HepG2 (cell line): Measurements from ENCODE around the gene RIN3. TPM values are rescaled to one million over a fixed set of nuclear protein-coding genes. Genes with fewer than 3 reads are reported as not detected.

Experiments
- ATAC-seq: fragments of 200-7000 bp; cut with Tn5 transposase; 3 replicates; pipeline ENCODE4 v1.9.1; 2020; ENCODE audit warnings: mild to moderate bottlenecking, moderate library complexity
- BruUV-seq: library from RNA; stranded (reverse); fragments of 400-500 nt; replicated peaks from 2 replicates; lab custom pipeline; 2021; lab: Mats Ljungman, UMichigan
- CTCF ChIA-PET: fragments of 300-600 bp; formaldehyde crosslinking; extraction: SDS; loops from one replicate; lab custom pipeline; 2021; ENCODE audit warnings: low total read pairs, inconsistent platforms, low intra/inter-chr PET ratio; lab: Yijun Ruan, JAX
- POLR2A ChIA-PET: fragments of 350-600 bp; sonication (Branson Sonifier 250); formaldehyde crosslinking; loops from one replicate; lab custom pipeline; 2020; ENCODE audit warnings: antibody characterized with exemption, inconsistent platforms; lab: Yijun Ruan, JAX
- DNase-seq: peaks from one replicate; pipeline ENCODE4 v3.0.0-alpha.2; 2015; ENCODE audit warnings: low spot score
- FAIRE-seq: peaks from 3 replicates; lab custom pipeline; 2011; peaks lifted over from hg19 to GRCh38; lab: Jason Lieb, UNC
- H2AFZ ChIP-seq: one replicate; pipeline ENCODE4 v1.6.1; 2011; ENCODE audit warnings: low read length, inconsistent platforms
- H3K27ac ChIP-seq: fragments of 300-600 bp; 3 replicates; pipeline ENCODE4 v1.8.0; 2011; ENCODE audit warnings: mixed run types, mild to moderate bottlenecking, mixed read lengths, low read length, inconsistent platforms; ENCODE audit not compliant: insufficient read depth; ENCODE audit errors: extremely low read length
- H3K27me3 ChIP-seq, 2 experiments: fragments of 200-600 bp in 1 of 2; 2 replicates in 1 of 2; 3 replicates in 1 of 2; pipeline versions ENCODE4 v1.6.0 to v1.8.0; 2011; ENCODE audit warnings: low read length in 2 of 2, mild to moderate bottlenecking in 2 of 2, moderate library complexity in 2 of 2, inconsistent platforms in 1 of 2; ENCODE audit not compliant: insufficient read depth in 2 of 2, control insufficient read depth in 1 of 2
- H3K36me3 ChIP-seq, 2 experiments: fragments of 200-600 bp in 1 of 2; replicated peaks in 1 of 2; 2 replicates in 1 of 2; 3 replicates in 1 of 2; pipeline versions ENCODE4 v1.5.1 to v1.8.0; 2011; ENCODE audit warnings: low read length in 2 of 2, inconsistent platforms in 1 of 2; ENCODE audit not compliant: insufficient read depth in 2 of 2, control insufficient read depth in 1 of 2
- H3K4me1 ChIP-seq: 2 replicates; pipeline ENCODE4 v1.5.1; 2012; ENCODE audit warnings: low read length, inconsistent platforms; ENCODE audit not compliant: insufficient read depth
- H3K4me2 ChIP-seq: 2 replicates; pipeline ENCODE4 v1.6.0; 2011; ENCODE audit warnings: low read depth, low read length, inconsistent platforms
- H3K4me3 ChIP-seq, 3 experiments: fragments of 200-600 bp in 1 of 3; sonication (generic), shearing (Covaris generic) in 1 of 3; replicated peaks in 1 of 3; 2 replicates each; pipeline ENCODE4 v1.5.1; 2011 to 2016; ENCODE audit warnings: low read length in 3 of 3, inconsistent platforms in 2 of 3, low read depth in 2 of 3, mild to moderate bottlenecking in 2 of 3, control low read depth in 1 of 3, mixed read lengths in 1 of 3; ENCODE audit not compliant: insufficient read depth in 1 of 3
- H3K79me2 ChIP-seq: one replicate; pipeline ENCODE4 v1.6.1; 2011; ENCODE audit warnings: low read length, inconsistent platforms; ENCODE audit not compliant: insufficient read depth
- H3K9ac ChIP-seq: 2 replicates; pipeline ENCODE4 v1.6.0; 2011; ENCODE audit warnings: mild to moderate bottlenecking, low read depth, low read length, inconsistent platforms; ENCODE audit not compliant: insufficient read depth
- H3K9me3 ChIP-seq: 2 replicates; pipeline ENCODE4 v1.5.1; 2012; ENCODE audit warnings: mild to moderate bottlenecking, low read length
- H4K20me1 ChIP-seq: 2 replicates; pipeline ENCODE4 v1.6.0; 2011; ENCODE audit warnings: inconsistent platforms, mild to moderate bottlenecking, low read length, moderate library complexity; ENCODE audit not compliant: insufficient read depth
- MTERF4 ChIP-seq: sonication (generic); formaldehyde crosslinking; IDR thresholded peaks from 2 replicates; pipeline ENCODE4 v1.8.0; 2023; ENCODE audit warnings: mild to moderate bottlenecking, missing genetic modification reagents
- RFXAP ChIP-seq: sonication (generic); formaldehyde crosslinking; IDR thresholded peaks from 2 replicates; pipeline ENCODE4 v1.4.0; 2020; ENCODE audit warnings: missing genetic modification reagents, borderline replicate concordance
- ZBTB46 ChIP-seq: sonication (generic); formaldehyde crosslinking; IDR thresholded peaks from 2 replicates; pipeline ENCODE4 v1.4.0; 2020; ENCODE audit warnings: mild to moderate bottlenecking, missing genetic modification reagents, borderline replicate concordance
- ZHX1 ChIP-seq: sonication (generic); formaldehyde crosslinking; IDR thresholded peaks from 2 replicates; pipeline ENCODE4 v1.8.1; 2022; ENCODE audit warnings: low read depth, mild to moderate bottlenecking, missing genetic modification reagents
- ZNF503 ChIP-seq: sonication (generic); formaldehyde crosslinking; IDR thresholded peaks from 2 replicates; pipeline ENCODE4 v1.4.0; 2020; ENCODE audit warnings: missing genetic modification reagents
- ZNF652 ChIP-seq: IDR thresholded peaks from 2 replicates; pipeline ENCODE4 v1.6.1; 2016; ENCODE audit warnings: low read depth, borderline replicate concordance
- WGBS: methylation state at CpG from one replicate; pipeline ENCODE4 v1.1.6; 2017; ENCODE audit warnings: low lambda C conversion rate; 5-methylcytosine and 5-hydroxymethylcytosine counted together
- in situ Hi-C: cut with HindIII; loops from 2 replicates; pipeline ENCODE4 v1.10.0; 2017; ENCODE audit warnings: low pct_unique_long_range_greater_than_20kb; ENCODE audit not compliant: extremely low pct_ligation_motif_present
- intact Hi-C: fragments of 100-400 bp; cut with micrococcal nuclease; formaldehyde crosslinking; loops from one replicate; pipeline ENCODE4 v1.10.0; 2022; ENCODE audit not compliant: unreplicated experiment
- polyA plus RNA-seq, 8 experiments: library from polyadenylated mRNA; depleted of rRNA in 3 of 8; stranded (reverse) in 7 of 8; unstranded in 1 of 8; fragments of >200 nt; fragmentation: Illumina TruSeq in 4 of 8; extraction: Trizol in 4 of 8; gene quantifications; 2 replicates each; pipeline versions ENCODE4 v1.2.1 to v1.2.3, GENCODE V29; 2011 to 2016; ENCODE audit warnings: low read depth in 4 of 8, missing spikeins in 1 of 8, mixed read lengths in 1 of 8; ENCODE audit not compliant: insufficient read depth in 1 of 8
- total RNA-seq, 5 experiments: library from RNA; depleted of rRNA; stranded (reverse); fragments of >200 nt; fragmentation: Illumina TruSeq; extraction: Trizol; gene quantifications; 2 replicates each; pipeline ENCODE4 v1.2.3, GENCODE V29; 2016; ENCODE audit warnings: low read depth in 1 of 5
- TF ChIP-seq, protein P1 (sequence below): sonication (generic); formaldehyde crosslinking; IDR thresholded peaks from 2 replicates; pipeline ENCODE4 v1.5.0; 2020; ENCODE audit warnings: mild to moderate bottlenecking, low read depth, missing genetic modification reagents, borderline replicate concordance
- TF ChIP-seq, protein P2 (sequence below): sonication (generic); formaldehyde crosslinking; IDR thresholded peaks from 2 replicates; pipeline ENCODE4 v1.4.0; 2020; ENCODE audit warnings: missing genetic modification reagents; ENCODE audit errors: not compliant biosample characterization
- TF ChIP-seq, protein P3 (sequence below): IDR thresholded peaks from 2 replicates; pipeline ENCODE4 v1.6.1; 2012; ENCODE audit warnings: low read length, improper control_type of control experiment

Gene RIN3
- total and polyA plus RNA-seq, 2 of the 13 experiments (the other 11 are each of a cell fraction or from before 2014, with no cell fraction given), result 2.3 to 3.6 TPM

DNA sequence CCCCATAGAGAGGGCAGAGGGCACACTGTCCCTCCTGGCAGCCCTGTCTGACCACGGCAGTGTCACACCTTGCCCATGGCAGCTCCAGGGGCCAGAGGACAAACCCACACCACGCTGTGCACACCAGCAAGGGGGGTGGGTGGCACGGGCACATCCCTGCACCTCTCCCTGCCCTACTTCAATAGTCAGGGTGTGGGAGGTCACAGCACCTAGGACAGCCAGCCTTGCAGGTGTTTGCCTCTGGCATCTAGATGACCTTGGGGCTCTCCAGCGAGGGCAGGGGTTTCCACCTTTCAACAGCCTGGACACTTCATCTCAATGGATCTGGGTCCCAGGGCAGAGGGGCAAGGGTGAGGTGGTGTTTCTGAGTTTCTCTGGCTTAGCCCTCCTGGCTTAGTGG, 165.7 kb downstream of the RIN3 start:
- Histone ChIP-seq H3K27me3 (no peaks in the 10 kb centered on the region), H2AFZ (no peak overlapping the region), H3K4me3 (no peak overlapping the region), H3K9ac (no peak overlapping the region), H3K4me1 (no peaks in the 10 kb centered on the region), H3K4me2 (no peak overlapping the region), H3K9me3 (no peaks in the 10 kb centered on the region), H3K27ac (no peak overlapping the region), H3K79me2 (no peaks in the 10 kb centered on the region), H3K36me3 (peaks cover 8 to 19% of the 10 kb centered on the region in 2 experiments; a peak in 4 of 5 replicates), H4K20me1 (0 out of 2 replicates have a peak, but pooled peaks cover 2% of the 10 kb centered on the region)
- 88% methylated on average over 3 of the region's 4 CpGs for WGBS
- TF ChIP-seq, protein P1, sequence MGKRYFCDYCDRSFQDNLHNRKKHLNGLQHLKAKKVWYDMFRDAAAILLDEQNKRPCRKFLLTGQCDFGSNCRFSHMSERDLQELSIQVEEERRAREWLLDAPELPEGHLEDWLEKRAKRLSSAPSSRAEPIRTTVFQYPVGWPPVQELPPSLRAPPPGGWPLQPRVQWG (CRISPR knock-in tag), result no peak
- no peak for TF ChIP-seq ZNF503
- TF ChIP-seq MTERF4 (CRISPR knock-in tag), result no peak
- no peak for TF ChIP-seq ZNF652 (CRISPR knock-in tag)
- no peak for TF ChIP-seq ZBTB46 (CRISPR knock-in tag)
- TF ChIP-seq RFXAP (CRISPR knock-in tag), result no peak
- TF ChIP-seq, protein P2, sequence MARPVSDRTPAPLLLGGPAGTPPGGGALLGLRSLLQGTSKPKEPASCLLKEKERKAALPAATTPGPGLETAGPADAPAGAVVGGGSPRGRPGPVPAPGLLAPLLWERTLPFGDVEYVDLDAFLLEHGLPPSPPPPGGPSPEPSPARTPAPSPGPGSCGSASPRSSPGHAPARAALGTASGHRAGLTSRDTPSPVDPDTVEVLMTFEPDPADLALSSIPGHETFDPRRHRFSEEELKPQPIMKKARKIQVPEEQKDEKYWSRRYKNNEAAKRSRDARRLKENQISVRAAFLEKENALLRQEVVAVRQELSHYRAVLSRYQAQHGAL (CRISPR knock-in tag), result no peak
- TF ChIP-seq, protein P3, sequence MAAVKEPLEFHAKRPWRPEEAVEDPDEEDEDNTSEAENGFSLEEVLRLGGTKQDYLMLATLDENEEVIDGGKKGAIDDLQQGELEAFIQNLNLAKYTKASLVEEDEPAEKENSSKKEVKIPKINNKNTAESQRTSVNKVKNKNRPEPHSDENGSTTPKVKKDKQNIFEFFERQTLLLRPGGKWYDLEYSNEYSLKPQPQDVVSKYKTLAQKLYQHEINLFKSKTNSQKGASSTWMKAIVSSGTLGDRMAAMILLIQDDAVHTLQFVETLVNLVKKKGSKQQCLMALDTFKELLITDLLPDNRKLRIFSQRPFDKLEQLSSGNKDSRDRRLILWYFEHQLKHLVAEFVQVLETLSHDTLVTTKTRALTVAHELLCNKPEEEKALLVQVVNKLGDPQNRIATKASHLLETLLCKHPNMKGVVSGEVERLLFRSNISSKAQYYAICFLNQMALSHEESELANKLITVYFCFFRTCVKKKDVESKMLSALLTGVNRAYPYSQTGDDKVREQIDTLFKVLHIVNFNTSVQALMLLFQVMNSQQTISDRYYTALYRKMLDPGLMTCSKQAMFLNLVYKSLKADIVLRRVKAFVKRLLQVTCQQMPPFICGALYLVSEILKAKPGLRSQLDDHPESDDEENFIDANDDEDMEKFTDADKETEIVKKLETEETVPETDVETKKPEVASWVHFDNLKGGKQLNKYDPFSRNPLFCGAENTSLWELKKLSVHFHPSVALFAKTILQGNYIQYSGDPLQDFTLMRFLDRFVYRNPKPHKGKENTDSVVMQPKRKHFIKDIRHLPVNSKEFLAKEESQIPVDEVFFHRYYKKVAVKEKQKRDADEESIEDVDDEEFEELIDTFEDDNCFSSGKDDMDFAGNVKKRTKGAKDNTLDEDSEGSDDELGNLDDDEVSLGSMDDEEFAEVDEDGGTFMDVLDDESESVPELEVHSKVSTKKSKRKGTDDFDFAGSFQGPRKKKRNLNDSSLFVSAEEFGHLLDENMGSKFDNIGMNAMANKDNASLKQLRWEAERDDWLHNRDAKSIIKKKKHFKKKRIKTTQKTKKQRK, result no peak
- no peak for TF ChIP-seq ZHX1 (CRISPR knock-in tag)
- POLR2A ChIA-PET, result no interaction called here
- in situ Hi-C loops (no loop called here), intact Hi-C loops (no loop called here)
- ATAC-seq, result no peak
- DNase-seq, result no peak
- CTCF ChIA-PET, result no interaction called here
- no TSS peak for BruUV-seq
- no peak for FAIRE-seq
